Bone marrow (tissue), 2 donors: ENCODE data around the gene C2orf42.
"Not testable (repeated sequence)": the region's sequence is repeated elsewhere in the genome, so short reads cannot be mapped to it uniquely, and the experiment has no call there.

Experiments
- DNase-seq, 2 donors: peaks; one replicate each; lab custom pipeline; 2025; lab: John Stamatoyannopoulos, UW

The C2orf42 gene

DNA sequence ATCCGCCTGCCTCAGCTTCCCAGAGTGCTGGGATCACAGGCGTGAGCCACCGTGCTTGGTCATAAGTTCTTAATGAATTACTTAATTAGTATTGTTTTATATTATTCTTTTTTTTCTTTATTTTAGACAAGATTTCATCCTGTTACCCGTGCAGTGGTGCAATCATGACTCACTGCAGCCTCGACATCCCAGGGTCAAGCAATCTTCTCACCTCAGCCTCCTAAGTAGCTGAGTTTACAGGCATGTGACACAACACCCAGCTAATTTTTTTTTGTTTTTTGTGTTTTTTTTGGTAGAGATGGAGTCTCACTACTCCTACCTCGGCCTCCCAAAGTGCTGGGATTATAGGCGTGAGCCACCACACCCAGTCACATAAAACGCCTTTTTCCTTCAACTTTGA lies 17.3 kb downstream of the C2orf42 start:
- DNase-seq: no peak

DNA sequence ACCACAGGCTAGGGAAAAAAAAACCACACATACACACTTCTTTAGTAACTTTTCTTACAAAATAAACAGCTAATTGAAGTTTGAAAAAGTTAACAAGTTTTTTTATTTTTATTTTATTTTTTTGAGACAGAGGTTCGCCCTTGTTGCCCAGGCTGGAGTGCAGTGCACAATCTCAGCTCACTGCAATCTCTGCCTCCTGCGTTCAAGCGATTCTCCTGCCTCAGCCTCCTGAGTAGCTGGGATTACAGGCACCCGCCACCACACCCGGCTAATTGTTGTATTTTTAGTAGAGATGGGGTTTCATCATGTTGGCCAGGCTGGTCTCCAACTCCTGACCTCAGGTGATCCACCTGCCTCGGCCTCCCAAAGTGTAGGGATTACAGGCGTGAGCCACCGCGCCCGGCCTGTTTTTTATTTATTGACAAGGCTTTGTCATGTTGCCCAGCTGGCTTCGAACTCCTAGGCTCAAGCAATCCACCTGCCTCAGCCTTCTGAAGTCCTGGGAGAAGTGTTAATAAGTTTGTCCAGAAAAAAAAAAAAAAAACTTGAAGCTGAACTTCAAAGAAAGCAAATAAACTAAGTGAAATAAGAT lies 21.1 kb downstream of the C2orf42 start:
- not testable (repeated sequence) for DNase-seq

DNA sequence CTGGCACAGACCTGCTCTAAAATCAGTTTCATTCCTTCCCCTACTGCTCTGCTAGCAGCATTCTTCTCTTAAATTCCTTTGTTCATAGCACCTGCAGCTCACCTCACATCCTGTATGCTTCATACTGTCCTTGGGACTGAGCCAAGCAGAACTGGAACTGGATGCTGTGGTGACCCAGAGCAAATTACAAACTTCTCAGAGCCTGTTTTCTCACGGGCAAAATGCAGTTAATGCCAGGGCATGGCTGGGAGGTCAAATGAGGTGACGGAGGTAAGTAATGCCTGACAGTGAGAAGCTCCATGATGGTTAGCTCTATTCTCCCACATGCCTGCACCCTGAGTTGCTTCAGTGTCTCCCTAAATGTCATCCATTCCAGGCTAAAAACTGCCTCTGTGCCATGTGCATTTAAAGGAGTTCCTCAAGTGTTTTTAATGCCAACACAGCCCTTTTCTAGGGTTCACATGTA lies 29.7 kb downstream of the C2orf42 start:
- DNase-seq: no peak

DNA sequence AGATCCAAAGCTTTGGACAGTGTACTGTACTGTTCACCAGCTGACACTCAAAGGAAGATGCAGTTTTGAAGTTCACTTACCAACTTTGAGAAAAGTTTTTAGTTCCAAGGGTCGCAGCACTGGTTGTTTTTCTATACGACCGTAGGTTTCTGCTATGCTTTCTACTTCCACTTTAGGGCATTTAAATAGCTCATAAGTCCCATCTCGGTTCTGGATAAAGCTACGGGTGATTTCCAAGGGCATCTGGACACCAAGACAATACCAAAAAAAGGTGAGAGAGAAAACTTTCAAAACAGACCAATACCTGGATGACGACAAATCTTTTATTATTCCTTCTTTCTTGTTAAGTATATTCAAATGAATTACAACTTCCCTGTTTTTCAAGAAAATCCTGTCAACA lies 30.3 kb downstream of the C2orf42 start:
- no peak for DNase-seq

DNA sequence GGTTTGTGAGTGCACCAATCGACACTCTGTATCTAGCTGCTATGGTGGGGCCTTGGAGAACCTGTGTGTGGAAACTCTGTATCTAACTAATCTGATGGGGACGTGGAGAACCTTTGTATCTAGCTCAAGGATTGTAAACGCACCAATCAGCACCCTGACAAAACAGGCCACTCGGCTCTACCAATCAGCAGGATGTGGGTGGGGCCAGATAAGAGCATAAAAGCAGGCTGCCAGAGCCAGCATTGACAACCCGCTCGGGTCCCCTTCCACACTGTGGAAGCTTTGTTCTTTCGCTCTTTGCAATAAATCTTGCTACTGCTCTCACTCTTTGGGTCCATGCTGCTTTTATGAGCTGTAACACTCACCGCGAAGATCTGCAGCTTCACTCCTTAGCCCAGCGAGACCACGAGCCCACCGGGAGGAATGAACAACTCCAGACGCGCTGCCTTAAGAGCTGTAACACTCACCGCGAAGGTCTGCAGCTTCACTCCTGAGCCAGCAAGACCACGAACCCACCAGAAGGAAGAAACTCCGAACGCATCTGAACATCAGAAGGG lies 41.6 kb downstream of the C2orf42 start:
- DNase-seq: not testable (repeated sequence)

DNA sequence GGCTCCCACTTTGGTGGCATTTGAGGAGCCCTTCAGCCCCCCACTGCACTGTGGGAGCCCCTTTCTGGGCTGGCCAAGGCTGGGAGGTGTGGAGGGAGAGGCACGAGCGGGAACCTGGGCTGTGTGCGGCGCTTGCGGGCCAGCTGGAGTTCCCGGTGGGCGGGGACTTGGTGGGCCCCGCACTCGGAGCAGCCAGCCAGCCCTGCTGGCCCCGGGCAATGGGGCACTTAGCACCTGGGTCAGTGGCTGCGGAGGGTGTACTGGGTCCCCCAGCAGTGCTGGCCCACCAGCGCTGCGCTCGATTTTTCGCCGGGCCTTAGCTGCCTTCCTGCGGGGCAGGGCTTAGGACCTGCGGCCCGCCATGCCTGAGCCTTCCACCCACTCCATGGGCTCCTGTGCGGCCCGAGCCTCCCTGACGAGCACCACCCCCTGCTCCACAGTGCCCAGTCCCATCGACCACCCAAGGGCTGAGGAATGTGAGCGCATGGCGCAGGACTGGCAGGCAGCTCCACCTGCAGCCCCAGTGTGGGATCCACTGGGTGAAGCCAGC lies 42.5 kb downstream of the C2orf42 start:
- DNase-seq: not testable (repeated sequence)

DNA sequence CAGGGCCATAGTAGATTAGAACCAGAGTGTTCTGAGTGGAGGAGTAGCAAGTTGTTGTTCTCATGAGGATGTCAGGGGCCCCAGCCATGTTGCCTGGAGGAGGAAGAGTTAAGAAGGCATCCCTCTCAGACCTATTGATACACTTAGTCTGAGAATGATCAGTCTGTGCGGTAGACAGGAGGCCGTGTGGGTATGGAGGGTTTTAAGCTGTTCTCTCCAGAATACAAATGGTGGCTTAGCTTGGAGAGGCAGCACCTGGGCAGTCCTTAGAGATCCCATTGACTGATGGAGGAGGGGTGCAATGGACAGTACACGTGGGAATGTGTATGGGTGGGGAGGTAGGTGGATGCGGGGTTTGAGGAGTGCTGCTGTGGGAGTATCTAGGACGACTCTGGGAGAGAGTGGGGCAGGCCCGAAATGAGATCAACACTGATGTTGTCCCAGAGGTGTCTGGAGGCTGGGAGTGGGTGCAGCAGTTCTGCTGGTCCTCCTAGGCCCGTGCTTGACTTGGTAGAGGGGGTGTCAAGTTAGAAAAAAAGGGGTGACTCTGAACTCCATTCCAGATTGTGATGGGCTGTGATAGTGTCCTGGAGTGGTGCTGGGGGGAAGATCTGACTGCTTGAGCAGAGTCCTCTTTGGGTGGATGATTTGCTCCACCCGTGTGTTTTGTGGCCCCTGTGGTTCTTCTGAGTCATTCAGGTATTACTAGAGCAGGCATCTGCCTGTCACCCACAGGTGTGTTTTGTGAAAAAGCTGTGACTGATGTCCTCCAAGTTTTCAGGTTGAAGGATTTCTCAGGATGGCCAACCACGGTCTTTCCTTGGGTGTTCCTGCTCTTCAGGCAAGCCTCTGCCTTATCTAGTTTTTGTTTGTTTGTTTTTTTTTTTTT lies 44.7 kb downstream of the C2orf42 start:
- DNase-seq: no peak

DNA sequence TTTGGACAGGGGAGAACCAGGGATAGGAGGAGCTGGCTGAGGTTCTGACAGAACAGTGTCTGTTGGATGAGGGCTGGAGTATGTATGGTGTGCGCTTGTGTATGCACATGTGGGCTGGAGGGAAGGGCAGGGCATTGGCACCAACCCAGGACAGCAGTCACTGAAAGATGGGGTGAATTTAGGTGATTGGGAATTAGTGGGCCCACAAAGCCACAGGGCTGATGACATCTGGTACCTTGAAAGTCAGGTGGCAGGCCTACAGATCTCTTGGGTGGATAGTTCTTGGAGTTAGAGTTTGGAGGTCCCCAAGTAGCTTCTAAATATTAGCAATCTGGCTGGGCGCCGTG lies 45.7 kb downstream of the C2orf42 start:
- no peak for DNase-seq

DNA sequence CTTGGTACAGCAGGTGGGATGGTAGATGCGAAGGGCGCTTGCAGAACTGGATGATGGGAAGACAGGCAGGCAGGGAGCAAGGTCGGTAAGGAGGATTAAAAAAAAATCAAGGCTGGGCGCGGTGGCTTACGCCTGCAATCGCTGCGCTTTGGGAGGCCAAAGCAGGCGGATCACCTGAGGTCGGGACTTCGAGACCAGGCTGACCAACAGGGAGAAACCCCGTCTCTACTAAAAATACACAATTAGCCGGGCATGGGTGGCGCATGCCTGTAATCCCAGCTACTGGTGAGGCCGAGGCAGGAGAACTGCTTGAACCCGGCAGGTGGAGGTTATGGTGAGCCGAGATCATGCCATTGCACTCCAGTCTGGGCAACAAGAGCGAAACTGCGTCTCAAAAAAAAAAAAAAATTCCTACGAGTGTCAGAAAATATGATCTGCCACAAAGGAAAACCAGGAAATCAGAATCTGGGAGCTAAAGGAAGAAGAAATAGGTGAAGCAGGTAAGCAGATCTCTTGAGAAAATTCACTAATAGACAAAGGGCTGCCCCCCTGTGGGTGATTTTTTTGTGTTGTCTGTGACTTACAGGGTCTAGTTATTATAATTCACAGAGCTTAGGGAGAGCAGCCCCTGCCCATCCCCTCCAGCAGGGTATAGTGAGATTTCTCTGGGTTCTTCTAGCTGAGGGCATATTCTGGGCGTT lies 46.2 kb downstream of the C2orf42 start:
- no peak for DNase-seq

DNA sequence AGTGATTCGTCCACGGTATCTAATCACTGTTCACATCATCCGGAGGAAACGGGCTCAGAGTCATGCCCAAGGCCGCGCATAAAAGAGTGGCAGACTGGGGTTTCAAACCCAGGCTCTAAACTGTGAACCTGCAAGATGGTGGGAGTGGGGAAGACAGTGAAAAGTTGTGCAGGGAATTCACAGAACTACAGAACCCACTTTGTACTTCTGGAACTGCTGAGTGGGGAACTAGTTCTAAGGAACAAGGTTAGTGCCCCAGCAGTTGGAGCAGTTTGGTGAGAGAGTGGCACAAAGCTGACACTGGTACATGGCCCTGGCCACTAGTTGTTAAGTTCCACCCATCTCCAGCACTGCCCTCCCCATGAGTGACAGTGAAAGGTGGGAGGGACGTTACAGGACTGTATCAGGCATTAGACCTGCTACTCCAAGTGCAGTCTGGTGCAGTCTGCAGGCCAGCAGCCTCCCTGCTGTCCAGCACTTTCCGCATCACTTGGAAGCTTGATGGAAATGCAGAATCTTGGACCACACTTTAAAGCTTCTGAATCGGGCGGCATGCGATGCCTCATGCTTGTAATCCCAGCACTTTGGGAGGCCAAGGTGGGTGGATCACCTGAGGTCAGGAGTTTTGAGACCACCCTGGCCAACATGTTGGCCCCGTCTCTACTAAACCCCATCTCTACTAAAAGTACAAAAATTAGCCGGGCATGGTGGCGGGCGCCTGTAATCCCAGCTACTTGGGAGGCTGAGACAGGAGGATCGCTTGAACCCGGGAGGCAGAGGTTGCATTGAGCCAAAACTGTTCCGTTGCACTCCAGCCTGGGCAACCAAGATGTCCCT lies 47.3 kb downstream of the C2orf42 start:
- DNase-seq: peak; percentile 20 to 31

DNA sequence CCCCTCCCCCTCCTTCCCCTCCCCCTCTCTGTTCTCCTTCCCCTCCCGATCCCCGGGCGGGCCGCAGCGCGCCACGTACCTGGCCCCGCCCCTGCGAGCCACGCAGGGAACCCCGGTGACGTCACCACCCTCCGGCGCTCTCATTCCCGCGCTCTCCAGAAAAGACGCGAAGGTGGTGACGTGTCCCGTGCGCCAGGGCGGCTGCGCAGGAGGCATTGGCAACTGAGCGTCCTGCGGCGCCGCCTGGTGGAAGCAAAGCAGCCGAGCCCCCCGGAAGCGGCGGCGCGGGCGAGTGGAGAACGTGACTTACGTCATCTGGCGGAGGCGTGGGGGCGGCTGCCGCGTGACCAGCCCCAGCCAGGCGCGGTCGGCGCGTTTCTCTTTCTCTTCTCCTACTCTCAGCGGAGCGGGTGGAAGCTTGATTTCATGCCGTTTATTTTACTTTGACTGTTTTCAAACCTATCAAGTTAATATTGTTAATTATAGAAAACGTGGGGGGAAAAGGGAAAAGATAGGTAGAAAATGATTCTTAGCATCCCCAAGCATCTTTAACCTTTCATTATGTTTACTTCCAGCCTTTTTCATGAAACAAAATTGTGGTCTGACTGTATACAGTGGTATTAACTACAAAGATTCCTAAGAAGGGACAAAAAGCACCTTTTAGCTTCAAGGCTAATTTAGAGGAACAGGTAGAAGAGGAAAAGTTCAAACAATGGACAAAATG lies 48.1 kb downstream of the C2orf42 start:
- peak; percentile 98 to 99 for DNase-seq

DNA sequence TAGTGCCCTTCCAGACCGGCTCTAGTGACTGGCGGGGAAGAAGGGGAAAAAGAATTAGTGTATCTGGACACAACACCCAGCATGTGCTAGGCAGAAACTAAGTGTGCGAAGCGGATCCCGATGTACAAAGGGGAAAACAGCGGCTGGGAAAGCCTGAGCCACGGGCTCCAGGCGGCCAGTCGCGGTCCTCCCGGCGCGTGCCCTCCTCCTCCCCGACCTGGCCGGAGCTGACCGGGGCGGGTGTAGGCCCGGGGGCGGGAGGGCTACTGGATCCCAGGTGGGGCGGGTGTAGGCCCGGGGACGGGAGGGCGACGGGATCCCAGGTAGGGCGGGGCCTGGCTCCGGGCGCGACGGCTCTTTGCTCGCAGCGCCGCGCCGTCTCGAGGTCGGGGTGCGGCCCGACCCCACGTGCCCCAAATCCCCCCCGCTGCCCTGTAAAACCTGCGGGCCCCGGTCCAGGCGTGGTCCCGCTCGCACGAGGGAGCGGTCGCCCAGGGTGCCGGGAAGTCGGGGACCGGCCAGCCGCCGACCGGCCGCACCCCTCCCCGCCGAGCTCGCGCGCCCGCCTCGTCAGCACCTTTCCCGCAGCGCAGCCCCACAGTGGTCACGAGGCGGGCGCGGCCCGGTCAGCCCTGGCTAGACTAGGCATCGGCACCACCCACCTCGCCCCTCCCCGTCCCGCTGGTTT lies 48.8 kb downstream of the C2orf42 start:
- DNase-seq: no peak

DNA sequence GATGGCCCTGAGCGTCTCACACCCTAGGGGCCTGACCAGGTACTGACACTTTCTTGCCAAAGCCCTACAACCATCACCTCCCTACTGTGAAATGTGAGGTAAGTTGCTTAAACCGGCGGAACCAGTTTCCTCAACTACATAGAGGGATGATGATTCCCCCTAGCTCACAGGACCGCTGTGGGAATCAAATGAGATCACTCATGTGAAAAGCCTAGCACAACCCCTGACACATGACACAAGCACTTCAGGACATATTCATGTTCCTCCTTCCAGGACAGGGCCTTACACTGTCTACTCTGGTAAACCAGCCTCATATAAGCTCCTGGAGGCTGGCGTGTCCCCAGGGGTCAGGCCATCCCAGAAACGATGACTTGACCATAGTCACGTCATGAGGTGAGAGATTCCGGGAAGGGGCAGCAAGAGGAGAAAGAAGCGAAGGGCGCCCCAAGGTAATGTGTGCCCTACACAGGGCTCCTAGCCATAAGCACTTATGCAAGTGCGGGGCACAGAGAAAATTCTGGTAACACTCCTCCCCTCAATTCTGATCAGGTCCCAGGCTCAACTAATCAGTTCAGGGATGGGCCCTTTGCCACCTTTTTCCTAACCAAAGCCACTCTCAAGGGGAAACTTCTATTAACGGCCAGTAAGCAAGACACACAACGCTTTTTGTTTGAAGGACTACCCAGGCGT lies 49.5 kb downstream of the C2orf42 start:
- DNase-seq: peak; percentile 42 to 69

DNA sequence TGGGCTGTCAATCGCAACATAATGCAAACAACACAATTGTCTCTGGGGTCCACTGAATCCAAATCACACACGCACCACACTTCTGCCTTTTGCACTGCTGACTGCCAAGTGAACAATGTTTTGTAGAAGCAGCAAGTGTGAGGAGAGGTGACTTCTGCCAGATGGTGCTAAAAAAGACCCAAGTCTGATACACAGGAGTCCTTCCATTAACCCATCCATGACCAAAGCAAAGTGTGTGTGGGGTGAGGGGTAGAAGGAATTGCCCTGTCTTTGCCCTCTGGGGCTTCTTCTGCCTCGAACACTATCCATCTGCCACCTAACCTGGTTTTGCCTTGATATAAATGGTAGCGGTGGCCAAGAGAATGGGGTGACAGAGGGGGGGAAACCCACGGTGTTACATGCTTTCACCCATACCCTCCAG lies 50.0 kb downstream of the C2orf42 start:
- DNase-seq: no peak

DNA sequence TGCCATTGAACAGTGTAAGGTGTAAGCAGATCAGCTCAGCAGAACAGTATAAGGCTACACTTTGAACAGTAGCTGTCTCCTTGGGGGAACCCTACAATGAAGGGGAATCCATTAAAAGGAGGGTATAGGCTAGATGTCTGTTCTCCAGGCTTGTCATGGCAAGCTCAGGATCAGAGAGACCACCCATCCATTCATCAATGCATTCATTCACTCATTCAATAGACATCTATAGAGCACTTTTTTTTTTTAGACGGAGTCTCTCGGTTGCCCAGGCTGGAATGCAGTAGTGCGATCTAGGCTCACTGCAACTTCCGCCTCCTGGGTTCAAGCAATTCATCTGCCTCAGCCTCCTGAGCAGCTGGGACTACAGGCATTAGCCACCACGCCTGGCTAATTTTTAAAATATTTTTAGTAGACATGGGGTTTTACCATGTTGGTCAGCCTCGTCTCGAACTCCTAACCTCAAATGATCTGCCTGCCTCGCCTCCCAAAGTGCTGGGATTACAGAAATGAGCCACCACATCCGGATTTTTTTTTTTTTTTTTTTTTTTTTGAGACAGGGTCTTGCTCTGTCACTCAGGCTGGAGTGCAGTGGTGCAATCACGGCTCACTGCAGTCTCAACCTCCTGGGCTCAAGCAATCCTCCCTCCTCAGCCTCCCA lies 56.4 kb downstream of the C2orf42 start:
- DNase-seq: not testable (repeated sequence)

DNA sequence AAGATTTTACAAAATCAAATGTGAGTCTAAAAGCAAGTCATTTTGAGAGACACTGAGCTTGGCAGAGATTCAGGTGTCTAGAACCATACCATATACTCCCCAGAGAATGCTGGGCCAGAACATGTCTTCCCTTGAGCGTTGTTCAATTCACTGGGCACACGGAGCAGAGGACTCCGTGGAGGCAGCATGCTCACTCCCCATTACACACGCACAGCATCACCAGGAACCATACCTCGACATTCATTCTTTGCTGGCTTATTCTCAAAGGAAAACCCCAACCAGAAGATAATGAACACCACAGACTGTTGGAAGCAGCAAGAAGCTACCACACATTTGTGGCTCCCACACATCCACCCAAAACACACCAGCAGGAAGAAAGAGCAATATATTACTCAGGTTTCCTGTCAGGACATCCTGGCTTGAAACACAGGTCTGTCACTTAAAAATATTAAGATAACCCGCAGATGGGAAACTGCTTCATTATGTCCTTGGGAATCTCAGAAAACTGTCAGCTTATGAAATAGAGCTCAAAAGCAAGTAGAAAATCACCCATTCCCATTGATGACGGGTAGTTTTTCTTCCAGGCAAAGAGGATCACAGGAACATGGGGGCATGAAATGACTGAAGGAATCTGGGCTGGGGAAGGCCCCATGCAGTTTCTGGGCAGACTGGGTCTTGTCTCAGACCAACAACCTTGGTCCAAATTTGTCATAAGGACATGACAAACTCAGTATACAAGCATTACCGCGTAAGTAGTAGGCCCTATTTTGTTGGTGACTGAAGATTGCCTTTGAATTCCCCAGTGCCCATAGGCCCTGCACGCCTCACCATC lies 57.1 kb downstream of the C2orf42 start:
- DNase-seq: peak in 1 of 2 donors; percentile 54

DNA sequence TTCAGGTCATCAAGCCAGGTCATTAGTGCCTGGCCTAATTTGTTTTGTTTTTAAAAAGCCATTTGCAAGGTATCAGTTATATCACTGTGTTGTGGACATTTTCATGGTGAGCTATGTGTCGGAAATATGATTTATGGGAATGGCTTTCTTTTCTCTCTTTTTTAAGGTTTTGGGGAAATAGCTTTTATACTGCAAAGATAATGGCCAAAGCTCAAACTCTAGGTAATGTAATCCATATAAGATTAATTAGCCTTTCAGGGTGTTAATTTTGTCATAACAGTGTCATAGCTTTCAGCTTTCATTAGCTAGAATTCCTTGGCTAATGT lies 57.7 kb downstream of the C2orf42 start:
- no peak for DNase-seq
